ENCODE results near the gene WNT7B. TPM values are rescaled to one million over a fixed set of nuclear protein-coding genes. Genes with fewer than 3 reads are reported as not detected.
A peak's percentile ranks its signal among the peaks of the same experiment; 100 is the strongest.

The WNT7B gene
- total RNA-seq, result 10 to 100 TPM; 18.7 to 54.4 (median 44.1) TPM

DNA sequence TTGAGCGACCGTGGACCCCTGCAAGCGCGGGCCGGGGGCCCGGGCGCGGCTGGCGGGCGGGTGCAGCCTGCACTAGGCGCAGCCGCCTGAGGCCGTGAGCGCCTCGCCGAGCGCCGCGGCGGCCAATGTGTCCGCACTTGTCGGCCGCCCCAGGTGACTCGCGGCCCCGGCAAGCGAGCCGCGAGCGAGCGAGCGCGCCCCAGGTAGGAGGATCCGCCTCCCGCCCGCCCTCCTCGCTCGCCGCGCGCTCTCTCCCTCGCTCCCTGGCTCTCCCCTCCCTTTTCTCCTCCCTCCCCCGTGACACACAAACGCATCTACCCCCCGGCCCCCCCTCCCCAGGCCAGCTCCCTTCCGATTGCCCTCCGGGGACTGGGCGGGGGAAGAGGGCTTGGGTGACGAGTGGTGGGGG, at the start of gene WNT7B:
WNT7B (minus strand) TSS at position 160 of the 409 bp plus-strand sequence. CDS start 408 bp downstream, outside the sequence.
- 0% methylated on average over 4 of the region's 49 CpGs for WGBS
- DNase-seq (ENCODE audit: low spot score in 2 of 2), result no peak

GRCh38 chr22:46025973-46026898, 49.3 kb upstream of the WNT7B start:
- Histone ChIP-seq H3K36me3 (no peaks in the 10 kb centered on the region), H3K4me1 (peaks cover 18% of the 10 kb centered on the region), H3K27ac (peak overlapping the region; percentile 79), H3K4me3 (peak overlapping the region; percentile 55), H3K27me3 (no peaks in the 10 kb centered on the region), H3K9me3 (no peaks in the 10 kb centered on the region)
- no peak for TF ChIP-seq POLR2A (IDR thresholded peaks at IDR 0.05)
- TF ChIP-seq, protein P1, sequence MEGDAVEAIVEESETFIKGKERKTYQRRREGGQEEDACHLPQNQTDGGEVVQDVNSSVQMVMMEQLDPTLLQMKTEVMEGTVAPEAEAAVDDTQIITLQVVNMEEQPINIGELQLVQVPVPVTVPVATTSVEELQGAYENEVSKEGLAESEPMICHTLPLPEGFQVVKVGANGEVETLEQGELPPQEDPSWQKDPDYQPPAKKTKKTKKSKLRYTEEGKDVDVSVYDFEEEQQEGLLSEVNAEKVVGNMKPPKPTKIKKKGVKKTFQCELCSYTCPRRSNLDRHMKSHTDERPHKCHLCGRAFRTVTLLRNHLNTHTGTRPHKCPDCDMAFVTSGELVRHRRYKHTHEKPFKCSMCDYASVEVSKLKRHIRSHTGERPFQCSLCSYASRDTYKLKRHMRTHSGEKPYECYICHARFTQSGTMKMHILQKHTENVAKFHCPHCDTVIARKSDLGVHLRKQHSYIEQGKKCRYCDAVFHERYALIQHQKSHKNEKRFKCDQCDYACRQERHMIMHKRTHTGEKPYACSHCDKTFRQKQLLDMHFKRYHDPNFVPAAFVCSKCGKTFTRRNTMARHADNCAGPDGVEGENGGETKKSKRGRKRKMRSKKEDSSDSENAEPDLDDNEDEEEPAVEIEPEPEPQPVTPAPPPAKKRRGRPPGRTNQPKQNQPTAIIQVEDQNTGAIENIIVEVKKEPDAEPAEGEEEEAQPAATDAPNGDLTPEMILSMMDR (IDR thresholded peaks at IDR 0.05), result no peak
- TF ChIP-seq EP300 (IDR thresholded peaks at IDR 0.05), result no peak
- no peak for TF ChIP-seq POLR2AphosphoS5 (IDR thresholded peaks at IDR 0.05)
- DNase-seq (ENCODE audit: low spot score in 2 of 2), result peak; percentile 53 to 70
- 82% methylated on average over 17 of the region's 17 CpGs for WGBS

More for the DNA sequence above, at the start of gene WNT7B:
- peak within 1 kb of the TSS; percentile 68 for H3K27ac ChIP-seq
- no peaks in the 10 kb centered on the region for H3K9me3 ChIP-seq
- no peaks in the 10 kb centered on the region for H3K36me3 ChIP-seq
- H3K4me3 ChIP-seq, result peak within 1 kb of the TSS; percentile 59
- TF ChIP-seq POLR2A (IDR thresholded peaks at IDR 0.05) (no peak), POLR2AphosphoS5 (IDR thresholded peaks at IDR 0.05) (no peak), EP300 (IDR thresholded peaks at IDR 0.05) (no peak)
- TF ChIP-seq, protein P1 (IDR thresholded peaks at IDR 0.05), result no peak
- peaks cover 64% of the 10 kb centered on the region for H3K27me3 ChIP-seq
- peaks cover 60% of the 10 kb centered on the region for H3K4me1 ChIP-seq

DNA sequence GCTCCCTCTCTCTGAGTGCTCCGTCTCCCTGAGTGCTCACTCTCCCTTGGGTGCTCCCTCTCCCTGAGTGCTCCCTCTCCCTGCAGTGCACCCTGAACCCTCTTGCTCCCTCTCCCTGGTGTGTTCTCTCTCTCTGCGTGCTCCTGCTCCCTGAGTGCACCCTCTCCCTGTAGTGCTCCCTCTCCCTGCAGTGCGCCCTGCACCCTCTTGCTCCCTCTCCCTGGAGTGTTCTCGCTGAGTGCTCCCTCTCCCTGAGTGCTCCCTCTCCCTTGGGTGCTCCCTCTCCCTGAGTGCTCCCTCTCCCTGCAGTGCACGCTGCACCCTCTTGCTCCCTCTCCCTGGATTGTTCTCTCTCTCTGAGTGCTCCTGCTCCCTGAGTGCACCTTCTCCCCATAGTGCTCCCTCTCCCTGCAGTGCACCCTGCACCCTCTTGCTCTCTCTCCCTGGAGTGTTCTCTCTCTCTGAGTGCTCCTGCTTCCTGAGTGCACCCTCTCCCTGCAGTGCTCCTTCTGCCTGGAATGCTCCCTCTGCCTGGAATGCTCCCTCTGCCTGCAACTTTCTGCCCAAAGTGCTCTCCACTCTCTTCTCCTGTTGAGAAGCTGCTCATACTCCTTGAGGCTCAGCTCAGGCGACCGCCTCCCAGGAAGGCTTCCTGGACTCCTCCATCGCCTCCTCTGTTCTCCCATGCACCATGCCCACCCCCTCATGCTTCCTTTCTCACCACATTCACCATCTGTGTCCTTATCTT, 48.4 kb upstream of the WNT7B start:
- DNase-seq (ENCODE audit: low spot score in 2 of 2), result peak; percentile 28 to 50

DNA sequence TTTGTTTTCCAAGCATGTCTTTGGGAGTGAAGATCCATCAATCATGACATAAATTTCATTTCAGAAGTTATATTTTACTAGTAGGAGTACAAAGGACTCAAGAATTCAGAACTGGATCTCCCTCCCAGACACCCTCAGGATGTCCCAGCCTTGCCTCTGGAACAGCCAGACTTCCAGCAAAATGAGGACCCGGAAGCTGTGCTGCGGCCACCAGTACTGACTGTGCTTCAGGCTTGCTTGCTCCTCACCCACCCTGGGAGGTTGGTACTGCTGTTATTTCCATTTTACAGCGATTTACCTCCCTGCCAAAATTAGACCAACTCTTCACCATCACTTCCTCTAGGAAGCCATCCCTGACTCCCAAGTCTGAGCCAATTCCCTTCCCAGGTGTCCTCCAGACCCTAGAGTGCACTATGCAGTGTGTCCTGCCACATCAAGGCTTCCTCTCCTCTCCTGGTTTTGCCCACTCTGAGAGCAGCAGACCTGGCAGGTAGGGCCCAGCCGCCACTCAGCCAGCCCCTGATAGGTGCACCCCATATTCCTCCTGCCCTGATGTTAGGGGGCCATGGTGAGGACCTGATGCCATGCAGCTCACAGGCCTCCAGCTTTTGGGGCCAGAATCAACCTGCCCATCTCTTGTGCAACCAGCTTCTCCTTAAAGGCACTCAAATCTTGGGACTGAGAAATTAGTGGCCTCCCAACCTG, 47.3 kb upstream of the WNT7B start:
- DNase-seq (ENCODE audit: low spot score in 2 of 2), result peak; percentile 38 to 76
- H3K27ac ChIP-seq, result no peak overlapping the region
- 95% methylated on average over 4 of the region's 4 CpGs for WGBS

More for the DNA sequence above, 48.4 kb upstream of the WNT7B start:
- Histone ChIP-seq H3K27ac (no peak overlapping the region), H3K36me3 (no peaks in the 10 kb centered on the region), H3K4me1 (peaks cover 18% of the 10 kb centered on the region), H3K4me3 (no peak overlapping the region), H3K9me3 (no peaks in the 10 kb centered on the region), H3K27me3 (no peaks in the 10 kb centered on the region)
- 92% methylated on average over 8 of the region's 8 CpGs for WGBS
- TF ChIP-seq POLR2A (IDR thresholded peaks at IDR 0.05), result no peak
- no peak for TF ChIP-seq POLR2AphosphoS5 (IDR thresholded peaks at IDR 0.05)
- no peak for TF ChIP-seq EP300 (IDR thresholded peaks at IDR 0.05)
- TF ChIP-seq, protein P1 (IDR thresholded peaks at IDR 0.05), result no peak

More for the DNA sequence above, 47.3 kb upstream of the WNT7B start:
- no peak for TF ChIP-seq EP300 (IDR thresholded peaks at IDR 0.05)
- TF ChIP-seq, protein P1 (IDR thresholded peaks at IDR 0.05), result no peak
- no peak for TF ChIP-seq POLR2AphosphoS5 (IDR thresholded peaks at IDR 0.05)
- no peak for TF ChIP-seq POLR2A (IDR thresholded peaks at IDR 0.05)
- Histone ChIP-seq H3K4me3 (no peak overlapping the region), H3K36me3 (no peaks in the 10 kb centered on the region), H3K27me3 (no peaks in the 10 kb centered on the region), H3K4me1 (peaks cover 18% of the 10 kb centered on the region), H3K9me3 (no peaks in the 10 kb centered on the region)

Measured in suprapubic skin (tissue), 4 donors.